HepG2 (cell line): ENCODE measurements around the gene ADGRB3. TPM values are rescaled to one million over a fixed set of nuclear protein-coding genes. Genes with fewer than 3 reads are reported as not detected.

Source experiments
- ATAC-seq: fragments of 200-7000 bp; cut with Tn5 transposase; 3 replicates; pipeline ENCODE4 v1.9.1; 2020; ENCODE audit warnings: mild to moderate bottlenecking, moderate library complexity
- BruUV-seq: library from RNA; stranded (reverse); fragments of 400-500 nt; replicated peaks from 2 replicates; lab custom pipeline; 2021; lab: Mats Ljungman, UMichigan
- CTCF ChIA-PET: fragments of 300-600 bp; formaldehyde crosslinking; extraction: SDS; loops from one replicate; lab custom pipeline; 2021; ENCODE audit warnings: low total read pairs, inconsistent platforms, low intra/inter-chr PET ratio; lab: Yijun Ruan, JAX
- POLR2A ChIA-PET: fragments of 350-600 bp; sonication (Branson Sonifier 250); formaldehyde crosslinking; loops from one replicate; lab custom pipeline; 2020; ENCODE audit warnings: antibody characterized with exemption, inconsistent platforms; lab: Yijun Ruan, JAX
- DNase-seq: peaks from one replicate; pipeline ENCODE4 v3.0.0-alpha.2; 2015; ENCODE audit warnings: low spot score
- FAIRE-seq: peaks from 3 replicates; lab custom pipeline; 2011; peaks lifted over from hg19 to GRCh38; lab: Jason Lieb, UNC
- H2AFZ ChIP-seq: one replicate; pipeline ENCODE4 v1.6.1; 2011; ENCODE audit warnings: low read length, inconsistent platforms
- H3K27ac ChIP-seq: fragments of 300-600 bp; 3 replicates; pipeline ENCODE4 v1.8.0; 2011; ENCODE audit warnings: mixed run types, mild to moderate bottlenecking, mixed read lengths, low read length, inconsistent platforms; ENCODE audit not compliant: insufficient read depth; ENCODE audit errors: extremely low read length
- H3K27me3 ChIP-seq, 2 experiments: fragments of 200-600 bp in 1 of 2; 2 replicates in 1 of 2; 3 replicates in 1 of 2; pipeline versions ENCODE4 v1.6.0 to v1.8.0; 2011; ENCODE audit warnings: low read length in 2 of 2, mild to moderate bottlenecking in 2 of 2, moderate library complexity in 2 of 2, inconsistent platforms in 1 of 2; ENCODE audit not compliant: insufficient read depth in 2 of 2, control insufficient read depth in 1 of 2
- H3K36me3 ChIP-seq, 2 experiments: fragments of 200-600 bp in 1 of 2; replicated peaks in 1 of 2; 2 replicates in 1 of 2; 3 replicates in 1 of 2; pipeline versions ENCODE4 v1.5.1 to v1.8.0; 2011; ENCODE audit warnings: low read length in 2 of 2, inconsistent platforms in 1 of 2; ENCODE audit not compliant: insufficient read depth in 2 of 2, control insufficient read depth in 1 of 2
- H3K4me1 ChIP-seq: 2 replicates; pipeline ENCODE4 v1.5.1; 2012; ENCODE audit warnings: low read length, inconsistent platforms; ENCODE audit not compliant: insufficient read depth
- H3K4me2 ChIP-seq: 2 replicates; pipeline ENCODE4 v1.6.0; 2011; ENCODE audit warnings: low read depth, low read length, inconsistent platforms
- H3K4me3 ChIP-seq, 3 experiments: fragments of 200-600 bp in 1 of 3; sonication (generic), shearing (Covaris generic) in 1 of 3; replicated peaks in 1 of 3; 2 replicates each; pipeline ENCODE4 v1.5.1; 2011 to 2016; ENCODE audit warnings: low read length in 3 of 3, inconsistent platforms in 2 of 3, low read depth in 2 of 3, mild to moderate bottlenecking in 2 of 3, control low read depth in 1 of 3, mixed read lengths in 1 of 3; ENCODE audit not compliant: insufficient read depth in 1 of 3
- H3K79me2 ChIP-seq: one replicate; pipeline ENCODE4 v1.6.1; 2011; ENCODE audit warnings: low read length, inconsistent platforms; ENCODE audit not compliant: insufficient read depth
- H3K9ac ChIP-seq: 2 replicates; pipeline ENCODE4 v1.6.0; 2011; ENCODE audit warnings: mild to moderate bottlenecking, low read depth, low read length, inconsistent platforms; ENCODE audit not compliant: insufficient read depth
- H3K9me3 ChIP-seq: 2 replicates; pipeline ENCODE4 v1.5.1; 2012; ENCODE audit warnings: mild to moderate bottlenecking, low read length
- H4K20me1 ChIP-seq: 2 replicates; pipeline ENCODE4 v1.6.0; 2011; ENCODE audit warnings: inconsistent platforms, mild to moderate bottlenecking, low read length, moderate library complexity; ENCODE audit not compliant: insufficient read depth
- ATM ChIP-seq: fragments of 450-650 bp; IDR thresholded peaks from 2 replicates; pipeline ENCODE4 v1.7.1; 2017; ENCODE audit warnings: mild to moderate bottlenecking, borderline replicate concordance
- CENPX ChIP-seq: sonication (generic); formaldehyde crosslinking; IDR thresholded peaks from 2 replicates; pipeline ENCODE4 v1.9.0; 2021; ENCODE audit warnings: mild to moderate bottlenecking, missing genetic modification reagents, moderate library complexity
- CERS6 ChIP-seq: sonication (generic); formaldehyde crosslinking; IDR thresholded peaks from 2 replicates; pipeline ENCODE4 v1.5.0; 2020; ENCODE audit warnings: missing genetic modification reagents
- MAFF ChIP-seq: IDR thresholded peaks from 2 replicates; pipeline ENCODE4 v1.6.1; 2011; ENCODE audit warnings: low read depth, low read length, improper control_type of control experiment
- MAFK ChIP-seq, 2 experiments: IDR thresholded peaks in 1 of 2; conservative IDR thresholded peaks in 1 of 2; 2 replicates each; pipeline ENCODE4 v1.6.1; 2011; ENCODE audit warnings: improper control_type of control experiment in 2 of 2, low read length in 2 of 2
- NFKBIZ ChIP-seq: IDR thresholded peaks from 2 replicates; pipeline ENCODE4 v1.6.1; 2018; ENCODE audit warnings: missing genetic modification reagents, missing compliant biosample characterization
- POGZ ChIP-seq: sonication (generic); formaldehyde crosslinking; IDR thresholded peaks from 2 replicates; pipeline ENCODE4 v1.4.0; 2020; ENCODE audit warnings: mild to moderate bottlenecking, missing genetic modification reagents
- TOE1 ChIP-seq: sonication (generic); formaldehyde crosslinking; IDR thresholded peaks from 2 replicates; pipeline ENCODE4 v1.4.0; 2020; ENCODE audit warnings: mild to moderate bottlenecking, missing genetic modification reagents
- ZNF136 ChIP-seq: sonication (generic); formaldehyde crosslinking; IDR thresholded peaks from 2 replicates; pipeline ENCODE4 v1.8.1; 2022; ENCODE audit warnings: low read depth, mild to moderate bottlenecking, moderate library complexity, missing genetic modification reagents
- ZNF337 ChIP-seq: sonication (generic); formaldehyde crosslinking; IDR thresholded peaks from 2 replicates; pipeline ENCODE4 v1.5.1; 2020; ENCODE audit warnings: missing genetic modification reagents, low read depth, mild to moderate bottlenecking, borderline replicate concordance
- ZNF33A ChIP-seq: sonication (generic); formaldehyde crosslinking; IDR thresholded peaks from 2 replicates; pipeline ENCODE4 v1.5.1; 2020; ENCODE audit warnings: missing genetic modification reagents, mild to moderate bottlenecking, moderate library complexity, borderline replicate concordance
- ZNF350 ChIP-seq: sonication (generic); formaldehyde crosslinking; IDR thresholded peaks from 2 replicates; pipeline ENCODE4 v1.4.0; 2020; ENCODE audit warnings: mild to moderate bottlenecking, low read depth, missing genetic modification reagents, borderline replicate concordance
- ZNF597 ChIP-seq: sonication (generic); formaldehyde crosslinking; IDR thresholded peaks from 2 replicates; pipeline ENCODE4 v1.5.0; 2020; ENCODE audit warnings: missing genetic modification reagents
- ZNF775 ChIP-seq: sonication (generic); formaldehyde crosslinking; IDR thresholded peaks from 2 replicates; pipeline ENCODE4 v1.4.0; 2020; ENCODE audit warnings: missing genetic modification reagents, mild to moderate bottlenecking, moderate library complexity, borderline replicate concordance
- WGBS: methylation state at CpG from one replicate; pipeline ENCODE4 v1.1.6; 2017; ENCODE audit warnings: low lambda C conversion rate; 5-methylcytosine and 5-hydroxymethylcytosine counted together
- in situ Hi-C: cut with HindIII; loops from 2 replicates; pipeline ENCODE4 v1.10.0; 2017; ENCODE audit warnings: low pct_unique_long_range_greater_than_20kb; ENCODE audit not compliant: extremely low pct_ligation_motif_present
- intact Hi-C: fragments of 100-400 bp; cut with micrococcal nuclease; formaldehyde crosslinking; loops from one replicate; pipeline ENCODE4 v1.10.0; 2022; ENCODE audit not compliant: unreplicated experiment
- polyA plus RNA-seq, 8 experiments: library from polyadenylated mRNA; depleted of rRNA in 3 of 8; stranded (reverse) in 7 of 8; unstranded in 1 of 8; fragments of >200 nt; fragmentation: Illumina TruSeq in 4 of 8; extraction: Trizol in 4 of 8; gene quantifications; 2 replicates each; pipeline versions ENCODE4 v1.2.1 to v1.2.3, GENCODE V29; 2011 to 2016; ENCODE audit warnings: low read depth in 4 of 8, missing spikeins in 1 of 8, mixed read lengths in 1 of 8; ENCODE audit not compliant: insufficient read depth in 1 of 8
- total RNA-seq, 5 experiments: library from RNA; depleted of rRNA; stranded (reverse); fragments of >200 nt; fragmentation: Illumina TruSeq; extraction: Trizol; gene quantifications; 2 replicates each; pipeline ENCODE4 v1.2.3, GENCODE V29; 2016; ENCODE audit warnings: low read depth in 1 of 5

The ADGRB3 gene
- total and polyA plus RNA-seq, 2 of the 13 experiments (the other 11 are each of a cell fraction or from before 2014, with no cell fraction given): not detected

- BruUV-seq: no TSS peak
- in situ Hi-C loops (no loop called here), intact Hi-C loops (no loop called here)
- H3K4me3 ChIP-seq: no peak overlapping the region
- no peaks in the 10 kb centered on the region for H3K79me2 ChIP-seq
- no peaks in the 10 kb centered on the region for H3K4me1 ChIP-seq
- no peak overlapping the region for H3K9ac ChIP-seq
- CTCF ChIA-PET: no interaction called here
- WGBS: 1% methylated on average over 3 of the region's 3 CpGs
- no peak overlapping the region for H3K4me2 ChIP-seq
- no peaks in the 10 kb centered on the region for H3K36me3 ChIP-seq
- H2AFZ ChIP-seq: no peak overlapping the region
- no peak overlapping the region for H3K27ac ChIP-seq
- H4K20me1 ChIP-seq: no peaks in the 10 kb centered on the region
- no peaks in the 10 kb centered on the region for H3K27me3 ChIP-seq
- no peak for FAIRE-seq
- no peak for DNase-seq
- TF ChIP-seq MAFK (conservative IDR thresholded peaks at IDR 0.05 in 1 of 2, IDR thresholded peaks at IDR 0.05 in 1 of 2; ENCODE audit: low read length in 2 of 2) (peak; percentile 46 to 69; a peak in 3 of 4 replicates), ZNF337 (CRISPR knock-in tag) (no peak), CENPX (CRISPR knock-in tag) (no peak), ZNF33A (CRISPR knock-in tag) (no peak), NFKBIZ (CRISPR knock-in tag) (no peak), MAFF (peak; percentile 63), TOE1 (CRISPR knock-in tag) (no peak), ZNF775 (CRISPR knock-in tag) (no peak)
- TF ChIP-seq, all 625 proteins: peak for 2
- ATAC-seq: no peak
- POLR2A ChIA-PET: no interaction called here
- H3K9me3 ChIP-seq: no peaks in the 10 kb centered on the region
Observed at GRCh38 chr6:68597642-68598041, 37.4 kb upstream of the ADGRB3 start.

- no peak overlapping the region for H3K4me2 ChIP-seq
- intact Hi-C loops: no loop called here
- H3K9me3 ChIP-seq: no peaks in the 10 kb centered on the region
- CTCF ChIA-PET: no interaction called here
- ATAC-seq (no peak), DNase-seq (no peak), FAIRE-seq (no peak)
- H3K27me3 ChIP-seq: no peaks in the 10 kb centered on the region
- H3K4me1 ChIP-seq: no peaks in the 10 kb centered on the region
- H3K36me3 ChIP-seq: no peaks in the 10 kb centered on the region
- in situ Hi-C loops: no loop called here
- no peak overlapping the region for H3K27ac ChIP-seq
- POLR2A ChIA-PET: no interaction called here
- H3K4me3 ChIP-seq: no peak overlapping the region
- BruUV-seq: no TSS peak
- no peak overlapping the region for H3K9ac ChIP-seq
- no peaks in the 10 kb centered on the region for H4K20me1 ChIP-seq
- H3K79me2 ChIP-seq: no peaks in the 10 kb centered on the region
- no peak overlapping the region for H2AFZ ChIP-seq
- TF ChIP-seq ZNF136: no peak
- no peak for TF ChIP-seq ZNF597 (CRISPR knock-in tag)
- TF ChIP-seq POGZ (CRISPR knock-in tag): no peak
- no peak for TF ChIP-seq ATM
- TF ChIP-seq CERS6 (CRISPR knock-in tag): no peak
- TF ChIP-seq ZNF350 (CRISPR knock-in tag): no peak
- TF ChIP-seq, all 625 proteins: peak for 0
Observed at GRCh38 chr6:68615938-68616337, 19.1 kb upstream of the ADGRB3 start.
